Measurements from ENCODE around the gene PPP2R5B.
"Not testable (repeated sequence)": the region's sequence is repeated elsewhere in the genome, so short reads cannot be mapped to it uniquely, and the experiment has no call there.

The PPP2R5B gene

DNA sequence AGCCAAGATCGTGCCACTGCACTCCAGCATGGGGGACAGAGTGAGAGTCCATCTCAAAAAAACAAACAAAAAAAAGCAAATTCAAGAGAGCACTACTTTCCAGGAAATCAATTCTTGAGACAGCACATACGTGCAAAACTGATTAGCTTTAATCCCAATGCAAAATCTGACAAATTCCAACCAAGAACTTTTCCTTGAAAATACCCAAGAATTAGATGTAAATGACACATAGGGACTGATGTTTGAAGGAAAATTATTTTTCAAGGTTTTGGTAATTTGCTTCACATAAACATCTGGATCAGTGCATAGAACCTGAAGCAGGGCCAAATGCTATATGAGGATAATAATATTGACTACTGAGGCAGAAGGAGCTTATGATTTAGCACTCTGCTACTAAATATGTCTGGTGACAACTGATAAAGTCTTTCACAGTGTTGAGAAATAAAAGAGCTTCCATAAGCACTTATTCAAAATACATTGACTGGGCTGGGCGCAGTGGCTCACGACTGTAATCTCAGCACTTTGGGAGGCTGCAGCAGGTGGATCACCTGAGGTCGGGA lies 38.7 kb downstream of the PPP2R5B start:
- Histone ChIP-seq H3K27ac (ENCODE audit: low read depth, low read length) (no peak overlapping the region), H3K27me3 (ENCODE audit: control insufficient read depth, insufficient read depth, low read length) (no peaks in the 10 kb centered on the region)

DNA sequence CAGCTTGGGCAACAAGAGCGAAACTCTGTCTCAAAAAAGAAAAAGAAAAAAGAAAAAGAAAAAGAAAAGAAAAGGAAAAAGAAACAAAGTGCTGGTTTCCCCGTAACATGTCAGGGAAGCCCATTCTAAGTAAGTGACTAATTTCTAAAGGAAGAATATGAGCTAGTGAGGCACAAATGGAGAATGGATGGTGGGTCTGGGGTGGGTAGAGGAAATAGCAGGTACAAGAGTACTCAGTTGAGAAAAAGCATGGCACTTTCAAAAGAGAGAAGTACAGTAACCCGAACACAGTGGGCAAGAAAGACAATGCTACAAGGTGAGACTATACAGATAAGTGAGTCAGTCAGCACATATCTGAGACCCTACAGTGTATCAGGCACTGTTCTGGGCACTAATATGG lies 42.9 kb downstream of the PPP2R5B start:
- Histone ChIP-seq H3K27me3 (ENCODE audit: control insufficient read depth, insufficient read depth, low read length) (no peaks in the 10 kb centered on the region; the same call in none of the 2 replicates), H3K36me3 (ENCODE audit: control insufficient read depth, insufficient read depth, low read length) (no peaks in the 10 kb centered on the region), H3K4me1 (ENCODE audit: control insufficient read depth, insufficient read depth, low read length) (no peaks in the 10 kb centered on the region), H3K9me3 (ENCODE audit: control insufficient read depth, insufficient read depth, low read length) (no peaks in the 10 kb centered on the region), H3K9ac (ENCODE audit: low read depth, low read length) (no peak overlapping the region), H3K4me3 (ENCODE audit: low read depth, low read length) (no peak overlapping the region), H3K27ac (ENCODE audit: low read depth, low read length) (no peak overlapping the region)

More for the DNA sequence above, 38.7 kb downstream of the PPP2R5B start:
- H3K9me3 ChIP-seq (ENCODE audit: control insufficient read depth, insufficient read depth, low read length): no peaks in the 10 kb centered on the region
- H3K4me3 ChIP-seq (ENCODE audit: low read depth, low read length): no peak overlapping the region
- H3K36me3 ChIP-seq (ENCODE audit: control insufficient read depth, insufficient read depth, low read length): no peaks in the 10 kb centered on the region
- H3K9ac ChIP-seq (ENCODE audit: low read depth, low read length): no peak overlapping the region
- H3K4me1 ChIP-seq (ENCODE audit: control insufficient read depth, insufficient read depth, low read length): no peaks in the 10 kb centered on the region

DNA sequence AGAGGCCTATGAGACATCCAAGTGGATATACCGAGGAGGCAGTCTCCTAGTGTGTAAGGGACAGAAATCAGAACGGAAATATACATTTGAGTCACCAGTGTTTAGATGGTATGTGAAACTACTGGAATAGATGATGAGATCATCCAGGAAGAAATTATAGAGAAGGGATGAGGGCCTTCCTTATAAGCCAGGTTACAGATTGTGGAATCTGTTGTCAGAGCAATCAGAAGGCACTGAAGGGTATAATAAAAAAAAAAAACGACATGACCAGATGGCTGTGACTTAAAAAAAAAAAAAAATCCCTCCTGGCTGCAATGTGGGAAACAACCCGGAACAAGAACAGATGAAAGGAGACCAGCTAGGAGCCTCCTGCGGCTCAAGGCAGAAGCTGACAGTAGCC lies 44.7 kb downstream of the PPP2R5B start:
- Histone ChIP-seq H3K4me1 (ENCODE audit: control insufficient read depth, insufficient read depth, low read length) (no peaks in the 10 kb centered on the region), H3K9me3 (ENCODE audit: control insufficient read depth, insufficient read depth, low read length) (no peaks in the 10 kb centered on the region), H3K27me3 (ENCODE audit: control insufficient read depth, insufficient read depth, low read length) (no peaks in the 10 kb centered on the region; the same call in none of the 2 replicates), H3K9ac (ENCODE audit: low read depth, low read length) (no peak overlapping the region), H3K4me3 (ENCODE audit: low read depth, low read length) (no peak overlapping the region), H3K27ac (ENCODE audit: low read depth, low read length) (no peak overlapping the region), H3K36me3 (ENCODE audit: control insufficient read depth, insufficient read depth, low read length) (no peaks in the 10 kb centered on the region)

- Histone ChIP-seq H3K9ac (ENCODE audit: low read depth, low read length) (no peak overlapping the region), H3K4me1 (ENCODE audit: control insufficient read depth, insufficient read depth, low read length) (no peaks in the 10 kb centered on the region), H3K9me3 (ENCODE audit: control insufficient read depth, insufficient read depth, low read length) (no peaks in the 10 kb centered on the region), H3K27me3 (ENCODE audit: control insufficient read depth, insufficient read depth, low read length) (no peaks in the 10 kb centered on the region; the same call in none of the 2 replicates), H3K4me3 (ENCODE audit: low read depth, low read length) (no peak overlapping the region), H3K36me3 (ENCODE audit: control insufficient read depth, insufficient read depth, low read length) (no peaks in the 10 kb centered on the region), H3K27ac (ENCODE audit: low read depth, low read length) (no peak overlapping the region)
Observed at GRCh38 chr11:64970731-64971151, 46.3 kb downstream of the PPP2R5B start.

DNA sequence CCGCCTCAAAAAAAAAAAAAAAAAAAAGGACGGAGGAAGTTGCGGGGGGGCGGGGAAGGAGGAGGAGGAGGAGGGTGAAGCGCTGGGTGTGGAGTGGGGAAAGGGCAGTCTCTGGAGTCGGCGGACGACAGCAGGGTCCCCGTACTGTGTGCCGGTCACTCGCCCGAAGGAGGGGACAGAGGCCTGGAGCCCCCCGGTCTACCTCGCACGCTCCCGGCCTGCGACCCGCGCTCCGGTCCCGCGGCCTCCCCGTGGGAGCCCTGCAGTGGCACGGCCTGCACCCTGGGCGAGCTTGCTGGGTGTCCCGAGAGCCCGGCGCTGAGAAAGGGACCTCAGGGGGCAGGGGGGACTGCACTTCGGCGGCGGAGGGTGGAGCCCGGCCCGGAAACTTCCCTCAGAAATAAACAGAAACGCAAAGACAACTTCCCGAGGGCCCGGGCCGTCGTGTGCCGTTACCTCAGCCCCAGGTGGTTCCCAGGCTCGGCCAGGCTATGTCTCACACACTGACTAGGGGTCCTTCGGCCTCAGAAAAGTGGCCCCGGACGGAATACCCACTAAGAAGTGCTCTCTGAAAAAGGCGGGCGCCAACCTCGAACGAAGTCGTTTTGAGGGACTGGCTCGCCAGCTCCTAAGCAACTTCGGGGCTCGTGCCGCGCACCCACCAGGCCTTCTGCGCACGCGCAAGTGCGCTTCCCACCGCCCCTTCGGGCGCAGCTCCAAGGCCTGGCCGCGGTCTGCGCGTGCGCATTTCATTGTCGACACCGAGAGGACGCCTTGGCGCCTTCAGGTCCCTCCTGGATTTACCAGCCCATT lies 47.1 kb downstream of the PPP2R5B start, which contains the start of gene MAJIN:
Gene MAJIN, minus strand, starts transcription at position 688 of the 813 bp plus-strand sequence. CDS start 12,703 bp downstream, outside the sequence.
- Histone ChIP-seq H3K4me3 (ENCODE audit: low read depth, low read length) (no peak within 1 kb of the TSS), H3K4me1 (ENCODE audit: control insufficient read depth, insufficient read depth, low read length) (no peaks in the 10 kb centered on the region), H3K9ac (ENCODE audit: low read depth, low read length) (no peak within 1 kb of the TSS), H3K27me3 (ENCODE audit: control insufficient read depth, insufficient read depth, low read length) (no peaks in the 10 kb centered on the region; the same call in none of the 2 replicates), H3K36me3 (ENCODE audit: control insufficient read depth, insufficient read depth, low read length) (no peaks in the 10 kb centered on the region), H3K27ac (ENCODE audit: low read depth, low read length) (no peak within 1 kb of the TSS), H3K9me3 (ENCODE audit: control insufficient read depth, insufficient read depth, low read length) (no peaks in the 10 kb centered on the region)

DNA sequence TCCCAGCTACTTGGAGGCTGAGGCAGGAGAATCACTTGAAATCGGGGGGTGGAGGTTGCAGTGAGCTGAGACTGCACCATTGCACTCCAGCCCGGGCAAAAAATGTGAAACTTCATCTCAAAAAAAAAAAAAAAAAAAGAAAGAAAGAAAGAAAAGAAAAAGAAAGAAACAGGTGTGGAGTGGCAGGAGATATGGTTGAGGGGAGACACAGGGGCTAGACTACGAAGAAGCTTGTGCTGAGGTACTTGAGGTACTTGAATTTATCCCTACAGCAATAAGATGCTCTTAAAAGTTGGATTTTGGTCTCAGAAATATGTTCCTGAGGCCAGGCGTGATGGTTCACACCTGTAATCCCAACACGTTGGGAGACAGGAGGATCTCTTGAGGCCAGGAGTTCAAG lies 49.6 kb downstream of the PPP2R5B start:
- H3K9ac ChIP-seq (ENCODE audit: low read depth, low read length): no peak overlapping the region
- no peak overlapping the region for H3K27ac ChIP-seq (ENCODE audit: low read depth, low read length)
- H3K9me3 ChIP-seq (ENCODE audit: control insufficient read depth, insufficient read depth, low read length): no peaks in the 10 kb centered on the region
- H3K4me3 ChIP-seq (ENCODE audit: low read depth, low read length): no peak overlapping the region
- H3K27me3 ChIP-seq (ENCODE audit: control insufficient read depth, insufficient read depth, low read length): no peaks in the 10 kb centered on the region; the same call in none of the 2 replicates
- H3K4me1 ChIP-seq (ENCODE audit: control insufficient read depth, insufficient read depth, low read length): no peaks in the 10 kb centered on the region
- H3K36me3 ChIP-seq (ENCODE audit: control insufficient read depth, insufficient read depth, low read length): no peaks in the 10 kb centered on the region

- H3K9me3 ChIP-seq (ENCODE audit: control insufficient read depth, insufficient read depth, low read length): no peaks in the 10 kb centered on the region
- no peak overlapping the region for H3K4me3 ChIP-seq (ENCODE audit: low read depth, low read length)
- no peaks in the 10 kb centered on the region; the same call in 1 of the 2 replicates for H3K27me3 ChIP-seq (ENCODE audit: control insufficient read depth, insufficient read depth, low read length)
- H3K36me3 ChIP-seq (ENCODE audit: control insufficient read depth, insufficient read depth, low read length): no peaks in the 10 kb centered on the region
- no peak overlapping the region for H3K9ac ChIP-seq (ENCODE audit: low read depth, low read length)
- no peaks in the 10 kb centered on the region for H3K4me1 ChIP-seq (ENCODE audit: control insufficient read depth, insufficient read depth, low read length)
- H3K27ac ChIP-seq (ENCODE audit: low read depth, low read length): no peak overlapping the region
Observed at GRCh38 chr11:64976651-64977050, 52.2 kb downstream of the PPP2R5B start.

DNA sequence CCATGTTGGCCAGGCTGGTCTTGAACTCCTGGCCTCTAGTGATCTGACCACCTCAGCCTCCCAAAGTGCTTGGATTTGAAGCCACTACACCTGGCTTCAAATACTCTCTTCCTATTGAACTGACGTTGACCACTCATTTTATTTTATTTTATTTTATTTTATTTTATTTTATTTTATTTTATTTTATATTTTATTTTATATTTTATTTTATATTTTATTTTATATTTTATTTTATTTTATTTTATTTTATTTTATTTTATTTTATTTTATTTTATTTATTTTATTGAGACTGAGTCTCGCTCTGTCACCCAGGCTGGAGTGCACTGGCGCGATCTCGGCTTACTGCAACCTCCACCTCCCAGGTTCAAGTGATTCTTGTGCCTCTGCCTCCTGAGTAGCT lies 58.9 kb downstream of the PPP2R5B start:
- H3K27me3 ChIP-seq (ENCODE audit: control insufficient read depth, insufficient read depth, low read length); H3K4me1 ChIP-seq (ENCODE audit: control insufficient read depth, insufficient read depth, low read length); H3K36me3 ChIP-seq (ENCODE audit: control insufficient read depth, insufficient read depth, low read length); H3K9ac ChIP-seq (ENCODE audit: low read depth, low read length); H3K27ac ChIP-seq (ENCODE audit: low read depth, low read length); H3K4me3 ChIP-seq (ENCODE audit: low read depth, low read length); H3K9me3 ChIP-seq (ENCODE audit: control insufficient read depth, insufficient read depth, low read length): not testable (repeated sequence)
